GM23338 (cell line): Measurements from ENCODE around the gene FILIP1. TPM values are rescaled to one million over a fixed set of nuclear protein-coding genes. Genes with fewer than 3 reads are reported as not detected.

Experiments used
- ATAC-seq: fragments of 200-7000 bp; cut with Tn5 transposase; 3 replicates; pipeline ENCODE4 v1.9.1; 2020
- DNase-seq: peaks from one replicate; pipeline ENCODE4 v3.0.0-alpha.2; 2015; ENCODE audit warnings: low spot score
- H2AFZ ChIP-seq: fragments of 200-600 bp; sonication (generic); 2 replicates; pipeline ENCODE4 v1.8.0; 2016; ENCODE audit warnings: antibody characterized with exemption, mild to moderate bottlenecking, moderate library complexity
- H3F3A ChIP-seq: fragments of 200-600 bp; sonication (generic); replicated peaks from 2 replicates; pipeline ENCODE4 v1.8.0; 2017; ENCODE audit warnings: antibody characterized with exemption, mixed run types, low read depth
- H3K27ac ChIP-seq: fragments of 200-600 bp; sonication (generic); 2 replicates; pipeline ENCODE4 v1.6.1; 2016; ENCODE audit warnings: low read depth
- H3K27me3 ChIP-seq: fragments of 200-600 bp; sonication (generic); 2 replicates; pipeline ENCODE4 v1.8.0; 2016; ENCODE audit warnings: mild to moderate bottlenecking, mixed run types, moderate library complexity; ENCODE audit not compliant: insufficient read depth
- H3K36me3 ChIP-seq: fragments of 200-600 bp; sonication (generic); 2 replicates; pipeline ENCODE4 v1.8.0; 2016; ENCODE audit warnings: mild to moderate bottlenecking; ENCODE audit not compliant: insufficient read depth
- H3K4me1 ChIP-seq: fragments of 200-600 bp; sonication (generic); 2 replicates; pipeline ENCODE4 v1.8.0; 2016; ENCODE audit warnings: mild to moderate bottlenecking, moderate library complexity; ENCODE audit not compliant: insufficient read depth
- H3K4me2 ChIP-seq: fragments of 200-600 bp; sonication (generic); 2 replicates; pipeline ENCODE4 v1.7.1; 2017; ENCODE audit warnings: mixed run types
- H3K4me3 ChIP-seq: fragments of 200-600 bp; sonication (generic); 2 replicates; pipeline ENCODE4 v1.6.1; 2016; ENCODE audit warnings: mixed run types
- H3K79me2 ChIP-seq: fragments of 200-600 bp; sonication (generic); replicated peaks from 2 replicates; pipeline ENCODE4 v1.8.0; 2017; ENCODE audit warnings: mild to moderate bottlenecking; ENCODE audit not compliant: insufficient read depth
- H3K9me2 ChIP-seq: fragments of 200-600 bp; sonication (generic); 2 replicates; pipeline ENCODE4 v1.8.0; 2017; ENCODE audit not compliant: insufficient read depth
- H4K20me1 ChIP-seq: fragments of 200-600 bp; sonication (generic); replicated peaks from 2 replicates; pipeline ENCODE4 v1.8.0; 2017; ENCODE audit warnings: mild to moderate bottlenecking; ENCODE audit not compliant: insufficient read depth
- H3K27ac Mint-ChIP-seq: 2 replicates; pipeline ENCODE4 v1.8.0; 2020; ENCODE audit warnings: inconsistent platforms, mild to moderate bottlenecking, moderate library complexity, mixed read lengths
- H3K27me3 Mint-ChIP-seq: 3 replicates; pipeline ENCODE4 v1.8.0; 2022; ENCODE audit warnings: low read depth, mild to moderate bottlenecking, moderate library complexity, mixed read lengths, inconsistent platforms; ENCODE audit not compliant: insufficient read depth, poor library complexity
- H3K36me3 Mint-ChIP-seq: 3 replicates; pipeline ENCODE4 v1.8.0; 2021; ENCODE audit warnings: low read depth, mild to moderate bottlenecking, inconsistent platforms, moderate library complexity, mixed read lengths
- H3K4me1 Mint-ChIP-seq: 3 replicates; pipeline ENCODE4 v1.8.0; 2020; ENCODE audit warnings: mild to moderate bottlenecking, inconsistent platforms, mixed read lengths
- H3K4me3 Mint-ChIP-seq: 3 replicates; pipeline ENCODE4 v1.8.0; 2021; ENCODE audit warnings: moderate library complexity, mild to moderate bottlenecking, inconsistent platforms, mixed read lengths
- H3K9me3 Mint-ChIP-seq: 3 replicates; pipeline ENCODE4 v1.8.0; 2020; ENCODE audit warnings: moderate library complexity, mild to moderate bottlenecking, inconsistent platforms, mixed read lengths
- CREB1 ChIP-seq: fragments of 250-450 bp; sonication (Bioruptor Pico); IDR thresholded peaks from 2 replicates; pipeline ENCODE4 v1.5.0; 2020; ENCODE audit warnings: low read depth, mild to moderate bottlenecking, moderate library complexity
- EZH2 ChIP-seq: fragments of 200-600 bp; sonication (generic); IDR thresholded peaks from one replicate; pipeline ENCODE4 v1.8.0; 2017; ENCODE audit warnings: antibody characterized with exemption, mild to moderate bottlenecking, low read depth; ENCODE audit not compliant: unreplicated experiment
- EZH2phosphoT487 ChIP-seq: fragments of 200-600 bp; sonication (generic); IDR thresholded peaks from one replicate; pipeline ENCODE4 v1.8.1; 2018; ENCODE audit warnings: antibody characterized with exemption; ENCODE audit not compliant: unreplicated experiment
- JUNB ChIP-seq: IDR thresholded peaks from one replicate; pipeline ENCODE4 v1.6.1; 2016; ENCODE audit warnings: antibody characterized with exemption; ENCODE audit not compliant: unreplicated experiment
- NANOG ChIP-seq: IDR thresholded peaks from 2 replicates; pipeline ENCODE4 v1.6.1; 2016; ENCODE audit warnings: antibody characterized with exemption, borderline replicate concordance
- POLR2AphosphoS5 ChIP-seq: IDR thresholded peaks from 2 replicates; pipeline ENCODE4 v1.6.1; 2016; ENCODE audit warnings: antibody characterized with exemption, low read depth
- REST ChIP-seq: IDR thresholded peaks from one replicate; pipeline ENCODE4 v1.6.1; 2018; ENCODE audit warnings: antibody characterized with exemption; ENCODE audit not compliant: unreplicated experiment
- STAT1 ChIP-seq: IDR thresholded peaks from one replicate; pipeline ENCODE4 v1.6.1; 2016; ENCODE audit warnings: antibody characterized with exemption; ENCODE audit not compliant: unreplicated experiment
- ZNF114 ChIP-seq: fragments of 250-450 bp; sonication (Bioruptor Pico); IDR thresholded peaks from 2 replicates; pipeline ENCODE4 v1.5.0; 2020; ENCODE audit warnings: mild to moderate bottlenecking, moderate library complexity
- ZNF331 ChIP-seq: fragments of 250-450 bp; sonication (Bioruptor Pico); IDR thresholded peaks from 2 replicates; pipeline ENCODE4 v1.5.0; 2020; ENCODE audit warnings: low read depth, mild to moderate bottlenecking, moderate library complexity
- ZNF462 ChIP-seq: fragments of 250-450 bp; sonication (Bioruptor Pico); IDR thresholded peaks from 2 replicates; pipeline ENCODE4 v1.5.0; 2020; ENCODE audit warnings: mild to moderate bottlenecking, moderate library complexity
- polyA plus RNA-seq: library from polyadenylated mRNA; unstranded; fragments of >200 nt; fragmentation: Nextera tagmentation; extraction: Ambion mirVana; gene quantifications from 2 replicates; pipeline ENCODE4 v1.2.1, GENCODE V29; 2016
- total RNA-seq: library from RNA; depleted of rRNA; stranded (reverse); fragments of >200 nt; shearing (Covaris generic); gene quantifications from 2 replicates; pipeline ENCODE4 v1.2.3, GENCODE V29; 2014
- TF ChIP-seq, protein P1 (sequence below), 2 experiments: fragments of 200-600 bp in 1 of 2; sonication (generic) in 1 of 2; conservative IDR thresholded peaks; 2 replicates each; pipeline versions ENCODE4 v1.5.1 to v1.6.1; 2016 to 2017; ENCODE audit warnings: antibody characterized with exemption in 2 of 2, low read depth in 2 of 2, mild to moderate bottlenecking in 2 of 2, moderate library complexity in 1 of 2
- TF ChIP-seq, protein P2 (sequence below): IDR thresholded peaks from 2 replicates; pipeline ENCODE4 v1.6.1; 2016; ENCODE audit warnings: antibody characterized with exemption

FILIP1 gene
- total and polyA plus RNA-seq, 2 experiments from 2014 or later: 3.7 to 6.4 TPM

GRCh38 chr6:75292555-75292954 lies 201.0 kb downstream of the FILIP1 start:
- Histone ChIP-seq H3K4me1 (peaks cover 5% of the 10 kb centered on the region; the same call in 1 of the 2 replicates), H2AFZ (no peak overlapping the region), H3K27ac (no peak overlapping the region), H3K27me3 (no peaks in the 10 kb centered on the region), H3K79me2 (no peaks in the 10 kb centered on the region), H3K4me3 (no peak overlapping the region), H3K36me3 (no peaks in the 10 kb centered on the region), H3K4me2 (no peak overlapping the region), H4K20me1 (no peaks in the 10 kb centered on the region), H3F3A (no peaks in the 10 kb centered on the region), H3K9me2 (no peaks in the 10 kb centered on the region)
- Mint-ChIP-seq H3K4me1 (peaks cover 16% of the 10 kb centered on the region), H3K27me3 (no peaks in the 10 kb centered on the region), H3K9me3 (no peaks in the 10 kb centered on the region), H3K27ac (no peak overlapping the region; the same call in 1 of the 2 replicates), H3K36me3 (no peaks in the 10 kb centered on the region), H3K4me3 (no peak overlapping the region)
- no peak for ATAC-seq
- no peak for DNase-seq
- no peak for TF ChIP-seq EZH2
- no peak for TF ChIP-seq ZNF462 (CRISPR knock-in tag)
- TF ChIP-seq NANOG: no peak
- no peak for TF ChIP-seq ZNF114
- TF ChIP-seq EZH2phosphoT487: no peak
- TF ChIP-seq REST: no peak
- TF ChIP-seq CREB1 (CRISPR knock-in tag): no peak
- TF ChIP-seq, protein P1, sequence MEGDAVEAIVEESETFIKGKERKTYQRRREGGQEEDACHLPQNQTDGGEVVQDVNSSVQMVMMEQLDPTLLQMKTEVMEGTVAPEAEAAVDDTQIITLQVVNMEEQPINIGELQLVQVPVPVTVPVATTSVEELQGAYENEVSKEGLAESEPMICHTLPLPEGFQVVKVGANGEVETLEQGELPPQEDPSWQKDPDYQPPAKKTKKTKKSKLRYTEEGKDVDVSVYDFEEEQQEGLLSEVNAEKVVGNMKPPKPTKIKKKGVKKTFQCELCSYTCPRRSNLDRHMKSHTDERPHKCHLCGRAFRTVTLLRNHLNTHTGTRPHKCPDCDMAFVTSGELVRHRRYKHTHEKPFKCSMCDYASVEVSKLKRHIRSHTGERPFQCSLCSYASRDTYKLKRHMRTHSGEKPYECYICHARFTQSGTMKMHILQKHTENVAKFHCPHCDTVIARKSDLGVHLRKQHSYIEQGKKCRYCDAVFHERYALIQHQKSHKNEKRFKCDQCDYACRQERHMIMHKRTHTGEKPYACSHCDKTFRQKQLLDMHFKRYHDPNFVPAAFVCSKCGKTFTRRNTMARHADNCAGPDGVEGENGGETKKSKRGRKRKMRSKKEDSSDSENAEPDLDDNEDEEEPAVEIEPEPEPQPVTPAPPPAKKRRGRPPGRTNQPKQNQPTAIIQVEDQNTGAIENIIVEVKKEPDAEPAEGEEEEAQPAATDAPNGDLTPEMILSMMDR (conservative IDR thresholded peaks at IDR 0.05; ENCODE audit: low read depth in 2 of 2): no peak
- TF ChIP-seq STAT1: no peak
- TF ChIP-seq, protein P2, sequence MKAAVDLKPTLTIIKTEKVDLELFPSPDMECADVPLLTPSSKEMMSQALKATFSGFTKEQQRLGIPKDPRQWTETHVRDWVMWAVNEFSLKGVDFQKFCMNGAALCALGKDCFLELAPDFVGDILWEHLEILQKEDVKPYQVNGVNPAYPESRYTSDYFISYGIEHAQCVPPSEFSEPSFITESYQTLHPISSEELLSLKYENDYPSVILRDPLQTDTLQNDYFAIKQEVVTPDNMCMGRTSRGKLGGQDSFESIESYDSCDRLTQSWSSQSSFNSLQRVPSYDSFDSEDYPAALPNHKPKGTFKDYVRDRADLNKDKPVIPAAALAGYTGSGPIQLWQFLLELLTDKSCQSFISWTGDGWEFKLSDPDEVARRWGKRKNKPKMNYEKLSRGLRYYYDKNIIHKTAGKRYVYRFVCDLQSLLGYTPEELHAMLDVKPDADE: no peak
- TF ChIP-seq ZNF331 (CRISPR knock-in tag): no peak
- no peak for TF ChIP-seq JUNB
- TF ChIP-seq POLR2AphosphoS5: no peak
